HG02759 (cell line): Measurements from ENCODE around the gene ADGRG3.

Source experiments
- ATAC-seq: cut with Tn5 transposase; IDR thresholded peaks from one replicate; pipeline ENCODE4 v1.9.1; 2021; ENCODE audit warnings: mild to moderate bottlenecking, moderate library complexity; ENCODE audit not compliant: unreplicated experiment

ADGRG3 gene, protein sequence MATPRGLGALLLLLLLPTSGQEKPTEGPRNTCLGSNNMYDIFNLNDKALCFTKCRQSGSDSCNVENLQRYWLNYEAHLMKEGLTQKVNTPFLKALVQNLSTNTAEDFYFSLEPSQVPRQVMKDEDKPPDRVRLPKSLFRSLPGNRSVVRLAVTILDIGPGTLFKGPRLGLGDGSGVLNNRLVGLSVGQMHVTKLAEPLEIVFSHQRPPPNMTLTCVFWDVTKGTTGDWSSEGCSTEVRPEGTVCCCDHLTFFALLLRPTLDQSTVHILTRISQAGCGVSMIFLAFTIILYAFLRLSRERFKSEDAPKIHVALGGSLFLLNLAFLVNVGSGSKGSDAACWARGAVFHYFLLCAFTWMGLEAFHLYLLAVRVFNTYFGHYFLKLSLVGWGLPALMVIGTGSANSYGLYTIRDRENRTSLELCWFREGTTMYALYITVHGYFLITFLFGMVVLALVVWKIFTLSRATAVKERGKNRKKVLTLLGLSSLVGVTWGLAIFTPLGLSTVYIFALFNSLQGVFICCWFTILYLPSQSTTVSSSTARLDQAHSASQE

DNA sequence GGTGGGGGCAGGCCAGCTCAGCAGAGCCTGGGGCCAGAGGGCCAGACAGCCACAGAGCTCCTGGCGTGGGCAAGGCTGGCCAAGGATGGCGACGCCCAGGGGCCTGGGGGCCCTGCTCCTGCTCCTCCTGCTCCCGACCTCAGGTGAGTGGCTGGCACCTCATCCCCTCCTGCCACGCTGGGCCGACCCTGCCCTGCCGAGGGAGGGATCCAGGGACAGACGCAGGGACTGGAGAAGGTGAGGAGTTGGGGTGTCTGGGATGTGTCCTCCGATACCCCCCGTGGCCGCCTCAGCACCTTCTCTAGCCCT is at the start of gene ADGRG3:
ADGRG3 (plus strand) TSS at position 44 of the 309 bp plus-strand sequence; CDS start at position 86, 42 bp downstream.
- no peak for ATAC-seq

DNA sequence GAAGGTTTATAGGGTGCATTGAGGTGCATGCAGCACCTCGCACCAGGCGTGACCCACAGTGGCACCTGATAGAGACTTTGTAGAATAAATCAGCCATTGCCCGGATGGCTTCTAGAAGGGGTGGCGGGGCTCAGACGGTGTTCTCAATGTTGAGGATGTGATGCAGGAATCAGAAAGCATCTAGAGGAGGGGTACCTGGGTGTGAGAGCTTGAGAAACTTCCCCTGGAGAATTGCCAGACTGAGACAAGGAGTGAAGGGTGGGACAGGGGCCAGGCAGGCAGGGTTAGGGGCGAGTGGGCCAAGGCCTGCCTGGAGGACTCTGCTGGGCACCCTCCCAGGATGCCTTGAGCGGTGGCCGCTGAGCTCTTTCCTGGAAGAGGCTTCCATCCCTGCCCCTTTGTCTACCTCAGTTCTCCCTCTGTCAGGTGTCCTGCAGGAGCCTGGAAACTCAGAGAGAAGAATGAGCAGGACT is 48.9 kb upstream of the ADGRG3 start:
- no peak for ATAC-seq

DNA sequence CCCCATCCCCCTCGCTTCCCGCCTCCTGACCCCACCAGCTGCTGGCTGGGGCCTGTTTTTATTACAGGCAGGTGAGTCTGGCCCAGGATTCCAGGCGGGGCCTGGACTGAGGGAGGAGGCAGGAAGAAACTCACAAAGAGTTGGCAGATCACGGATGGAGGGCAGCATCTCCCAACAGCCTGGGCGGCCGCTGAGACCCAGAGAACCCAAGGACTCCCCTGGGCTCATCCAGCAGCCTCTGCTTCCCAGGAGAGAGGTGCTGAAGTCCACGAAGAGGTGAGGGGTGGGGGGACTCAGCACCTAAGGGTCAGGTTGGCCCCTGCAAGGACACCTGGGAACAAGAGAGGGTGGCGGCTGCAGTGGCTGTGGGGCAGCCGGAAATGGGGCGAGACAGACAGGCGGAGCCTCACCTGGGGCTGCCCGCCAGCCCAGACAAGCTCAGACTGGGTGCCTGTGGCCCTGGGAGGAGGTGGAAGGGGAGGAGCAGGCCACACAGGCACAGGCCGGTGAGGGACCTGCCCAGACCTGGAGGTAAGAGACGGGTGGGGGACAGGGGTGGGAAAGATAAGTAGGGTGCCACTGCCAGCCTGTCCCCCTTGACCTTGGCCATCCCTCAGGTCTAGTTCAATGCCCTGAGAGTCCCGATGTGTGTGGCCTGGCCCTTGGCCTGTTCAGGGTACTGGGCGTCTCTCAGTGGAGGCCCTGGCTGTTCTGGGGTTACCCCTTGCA is 48.3 kb upstream of the ADGRG3 start:
- no peak for ATAC-seq

GRCh38 chr16:57620335-57621231 is 47.5 kb upstream of the ADGRG3 start:
- ATAC-seq: no peak

DNA sequence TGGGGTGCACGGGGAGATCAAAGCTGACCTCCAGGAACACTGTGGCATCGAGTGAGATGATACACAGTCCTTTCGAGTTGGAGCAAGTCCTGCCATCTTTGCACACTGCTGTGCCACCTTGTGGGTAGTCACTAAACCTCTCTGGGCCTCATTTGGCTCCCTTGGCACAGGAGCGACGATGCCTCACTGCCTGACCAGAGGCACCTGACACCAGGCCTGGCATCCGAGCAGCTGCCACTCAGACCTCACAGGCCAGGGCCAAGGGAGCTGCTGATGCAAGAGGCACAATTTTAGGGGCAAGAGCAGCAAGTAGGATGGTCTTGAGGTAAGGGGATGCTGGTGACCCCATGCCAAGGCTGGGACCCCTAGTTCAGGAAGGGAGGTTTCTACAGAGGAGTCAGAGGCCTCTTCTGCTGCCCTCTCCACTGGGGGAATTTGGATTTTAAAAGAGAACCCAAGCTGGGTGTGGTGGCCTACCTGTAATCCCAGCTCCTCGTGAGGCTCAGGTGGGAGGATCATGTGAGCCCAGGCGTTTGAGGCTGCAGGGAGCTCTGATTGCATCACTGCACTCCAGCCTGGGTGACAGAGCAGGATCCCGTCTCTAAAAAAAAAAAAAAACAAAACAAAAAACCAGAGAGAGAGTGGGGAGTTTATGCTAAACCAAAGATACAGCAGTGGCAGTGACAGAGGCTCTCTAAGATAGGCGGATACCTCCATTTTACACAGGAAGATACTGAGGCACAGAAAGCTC is 46.4 kb upstream of the ADGRG3 start:
- no peak for ATAC-seq

DNA sequence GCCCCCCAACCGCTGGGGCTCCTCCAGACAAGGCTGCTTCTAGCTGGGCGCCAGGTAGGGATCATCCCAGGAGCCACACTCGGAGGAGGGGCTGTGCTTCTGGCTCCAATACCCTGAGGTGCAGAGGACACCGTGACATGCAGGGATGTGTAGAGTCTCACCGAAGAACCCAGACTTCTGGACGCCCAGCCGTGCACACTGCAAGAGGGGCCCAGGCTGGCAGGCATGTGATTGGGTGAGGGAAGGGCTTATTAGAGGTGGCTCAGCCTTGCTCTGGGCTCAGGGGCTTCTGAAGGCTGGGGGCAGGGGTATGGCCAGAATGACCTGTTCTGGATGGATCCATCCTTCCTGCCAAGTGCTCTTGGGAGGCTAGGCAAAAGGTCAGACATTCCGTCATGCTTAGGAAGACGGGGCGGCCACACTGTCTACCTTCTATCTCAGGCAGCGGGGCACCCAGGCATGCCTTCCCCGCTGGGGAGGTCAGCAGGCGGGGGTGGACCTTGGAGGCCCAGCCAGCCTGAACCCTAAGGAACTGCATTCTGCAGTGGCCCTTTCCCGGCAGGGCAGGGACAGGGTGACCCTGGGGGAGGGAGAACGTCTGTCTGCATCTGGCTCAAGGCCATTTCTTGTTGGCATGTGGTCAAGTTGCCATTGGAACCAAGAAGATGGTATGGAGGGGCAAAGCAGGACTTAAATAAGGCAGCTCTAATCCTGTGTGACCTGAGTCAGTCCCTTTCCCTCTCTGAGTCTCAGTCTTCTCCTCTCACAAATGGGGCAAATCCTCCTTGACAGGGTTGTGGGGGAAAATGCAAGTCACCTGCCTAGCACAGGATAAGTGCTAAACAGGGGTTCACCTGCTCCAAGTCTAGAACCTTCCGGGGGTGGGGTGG is 45.5 kb upstream of the ADGRG3 start:
- ATAC-seq: no peak

GRCh38 chr16:57623251-57624043 is 44.7 kb upstream of the ADGRG3 start:
- ATAC-seq: no peak

- no peak for ATAC-seq
Measured at GRCh38 chr16:57624044-57624688, 43.9 kb upstream of the ADGRG3 start.

DNA sequence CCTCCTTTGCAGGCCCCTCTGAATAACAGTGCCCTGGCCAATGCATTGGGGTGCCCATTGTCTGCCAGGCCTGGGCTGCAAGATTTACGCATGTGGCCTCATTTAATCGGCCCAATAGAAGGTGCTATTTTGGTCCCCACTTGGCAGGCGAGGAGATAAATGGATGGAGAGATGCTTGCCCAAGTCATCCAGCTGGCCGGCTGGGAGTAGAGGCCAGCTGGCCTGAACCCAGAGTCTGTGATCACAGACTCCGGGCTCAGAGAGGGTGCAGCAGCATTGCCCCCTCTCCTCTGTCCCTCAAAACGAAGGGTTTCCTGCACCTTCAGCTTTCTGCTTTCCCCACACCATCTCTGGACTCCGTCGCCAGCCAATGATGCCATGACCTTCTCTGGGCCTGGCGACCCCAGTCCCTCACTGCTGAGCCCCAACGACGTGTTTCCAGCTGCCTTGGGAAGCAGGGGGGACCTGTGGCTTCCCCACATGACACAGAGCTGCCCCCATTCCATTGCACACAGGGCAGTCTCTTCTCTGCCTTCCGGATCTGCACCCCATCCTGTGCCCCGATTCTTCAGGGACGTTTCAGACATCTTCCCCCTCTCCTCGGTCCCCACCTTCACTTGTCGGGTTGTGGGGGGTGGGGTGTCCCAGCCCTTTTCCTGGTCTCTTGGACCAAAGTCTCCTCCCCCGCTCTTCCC is 43.2 kb upstream of the ADGRG3 start:
- no peak for ATAC-seq

DNA sequence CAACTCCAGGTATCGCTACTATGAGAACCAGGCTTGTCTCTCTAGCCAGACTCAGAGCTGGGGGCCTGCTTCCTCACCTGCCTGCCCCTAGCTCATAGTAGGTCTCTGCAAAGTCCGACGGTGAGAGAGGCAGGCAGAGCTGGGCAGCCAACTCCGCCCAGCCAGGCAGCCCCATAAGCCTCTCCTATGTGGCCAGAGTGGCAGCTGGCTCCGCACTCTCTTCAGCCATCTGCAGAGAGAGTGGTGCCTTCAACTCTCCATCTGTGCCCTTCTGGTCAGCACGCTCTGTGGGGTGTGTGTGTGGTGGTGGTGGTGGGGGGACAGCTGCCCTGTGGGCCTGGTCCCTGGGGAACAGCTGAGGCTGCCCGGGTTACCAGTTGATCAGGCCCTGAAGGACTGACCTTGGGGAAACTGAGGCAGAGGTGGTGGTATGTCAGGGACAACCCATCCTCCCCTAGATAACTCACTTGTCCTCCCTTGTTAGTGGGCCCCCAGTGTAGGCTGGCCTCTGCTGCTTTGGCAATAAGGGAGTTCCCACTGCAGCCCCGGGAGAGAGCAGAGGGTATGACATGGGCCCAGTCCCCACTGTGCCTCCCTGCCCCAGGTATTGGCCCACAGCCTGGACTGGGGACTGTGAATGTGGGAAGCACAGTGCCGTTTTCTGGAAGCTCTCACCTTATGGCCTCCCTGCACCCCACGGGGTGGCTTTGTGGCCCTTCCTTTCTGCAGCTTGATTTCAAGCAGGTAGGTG is 41.5 kb upstream of the ADGRG3 start:
- no peak for ATAC-seq

DNA sequence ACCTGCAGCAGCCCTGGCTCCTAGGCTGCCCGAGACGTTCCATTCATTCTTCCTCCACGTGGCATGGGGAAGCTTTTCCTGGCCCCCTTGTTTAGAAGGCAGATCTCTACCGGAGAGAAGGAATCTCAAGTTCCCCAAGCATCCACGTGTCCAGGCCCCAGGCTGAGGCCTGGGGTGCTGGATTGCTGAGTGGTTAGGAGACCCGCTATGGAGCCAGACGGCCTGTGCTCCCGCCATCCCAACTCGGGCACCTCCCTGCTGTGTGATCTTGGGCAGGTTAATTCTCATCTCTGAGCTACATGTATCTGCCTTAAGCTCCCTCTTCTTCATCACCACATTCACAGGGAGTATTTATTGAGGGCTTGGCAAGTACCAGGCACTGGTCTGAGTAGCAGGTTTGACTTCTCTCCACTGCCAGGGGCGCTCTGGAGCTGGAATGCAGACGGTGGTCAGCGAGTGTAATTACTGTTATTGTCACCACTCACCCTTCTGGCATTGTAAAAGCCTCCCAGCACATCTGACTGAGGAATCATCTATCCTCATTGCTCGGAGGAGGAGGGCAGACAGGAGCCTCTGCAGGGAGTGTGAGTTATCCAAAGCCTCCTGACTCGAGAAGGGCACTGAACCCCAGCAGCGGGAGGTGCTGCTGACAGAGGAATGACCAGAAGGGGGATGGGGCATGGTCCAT is 40.8 kb upstream of the ADGRG3 start:
- ATAC-seq: no peak

DNA sequence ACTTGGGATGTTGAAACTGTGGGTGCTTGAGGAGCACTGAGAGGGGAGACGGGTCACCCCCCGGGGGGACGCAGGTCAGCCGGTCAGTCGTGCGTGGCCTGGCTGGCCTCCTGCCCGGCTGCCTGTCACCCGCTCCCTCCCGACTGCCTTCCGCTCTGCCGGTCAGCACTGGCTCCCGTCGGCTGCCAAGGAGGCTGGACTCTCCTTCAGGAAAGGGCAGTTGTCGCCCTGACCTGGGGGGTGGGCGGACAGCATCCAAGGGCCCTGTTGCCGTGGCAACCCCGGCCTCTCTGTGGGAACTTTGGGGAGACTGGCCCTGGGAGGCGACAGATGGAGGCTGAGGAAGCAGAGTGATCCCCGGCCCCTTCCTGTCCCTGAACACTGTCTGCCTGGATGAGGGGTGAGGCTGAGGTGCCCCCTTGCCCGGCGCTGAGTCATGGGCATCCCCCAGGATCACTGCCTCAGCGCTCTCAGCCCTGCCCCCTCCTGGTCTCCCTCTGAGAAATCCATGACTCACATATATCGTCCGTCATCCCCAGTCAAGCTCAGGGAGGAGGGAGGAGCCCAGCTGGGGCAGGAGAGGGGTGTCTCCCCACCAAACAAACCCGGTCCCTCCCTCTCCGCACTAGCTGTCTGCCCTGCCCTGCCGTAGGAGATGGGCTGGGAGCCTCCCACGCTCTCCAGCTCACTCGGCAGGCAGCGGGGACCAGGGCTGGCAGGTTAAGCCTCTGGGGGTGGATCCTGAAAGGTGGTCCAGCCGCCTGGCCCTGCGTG is 39.9 kb upstream of the ADGRG3 start, which contains the start of gene ADGRG1:
ADGRG1 (plus strand) TSS at position 623 of the 774 bp plus-strand sequence. CDS start 21,658 bp downstream, outside the sequence.
- no peak for ATAC-seq

DNA sequence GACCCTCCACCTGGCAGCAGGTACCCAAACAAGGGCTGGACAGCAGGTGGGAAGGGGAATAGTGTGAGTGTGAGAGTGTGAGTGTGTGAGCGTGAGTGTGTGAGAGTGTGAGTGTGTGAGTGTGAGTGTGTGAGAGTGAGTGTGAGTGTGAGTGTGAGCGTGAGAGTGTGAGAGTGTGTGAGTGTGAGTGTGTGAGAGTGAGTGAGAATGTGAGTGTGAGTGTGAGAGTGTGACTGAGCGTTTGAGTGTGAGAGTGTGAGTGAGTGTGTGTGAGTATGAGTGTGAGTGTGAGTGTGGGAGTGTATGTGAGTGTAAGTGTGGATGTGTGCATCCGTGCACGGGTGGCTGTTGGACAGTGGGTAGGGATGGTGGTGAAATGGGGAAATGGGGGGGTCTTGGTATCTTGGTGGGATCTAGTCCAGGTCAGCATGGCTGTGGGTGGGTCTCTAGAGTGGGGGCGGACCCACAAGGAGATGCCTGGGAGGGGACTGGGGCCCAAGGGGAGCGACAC is 39.3 kb upstream of the ADGRG3 start:
- ATAC-seq: no peak

DNA sequence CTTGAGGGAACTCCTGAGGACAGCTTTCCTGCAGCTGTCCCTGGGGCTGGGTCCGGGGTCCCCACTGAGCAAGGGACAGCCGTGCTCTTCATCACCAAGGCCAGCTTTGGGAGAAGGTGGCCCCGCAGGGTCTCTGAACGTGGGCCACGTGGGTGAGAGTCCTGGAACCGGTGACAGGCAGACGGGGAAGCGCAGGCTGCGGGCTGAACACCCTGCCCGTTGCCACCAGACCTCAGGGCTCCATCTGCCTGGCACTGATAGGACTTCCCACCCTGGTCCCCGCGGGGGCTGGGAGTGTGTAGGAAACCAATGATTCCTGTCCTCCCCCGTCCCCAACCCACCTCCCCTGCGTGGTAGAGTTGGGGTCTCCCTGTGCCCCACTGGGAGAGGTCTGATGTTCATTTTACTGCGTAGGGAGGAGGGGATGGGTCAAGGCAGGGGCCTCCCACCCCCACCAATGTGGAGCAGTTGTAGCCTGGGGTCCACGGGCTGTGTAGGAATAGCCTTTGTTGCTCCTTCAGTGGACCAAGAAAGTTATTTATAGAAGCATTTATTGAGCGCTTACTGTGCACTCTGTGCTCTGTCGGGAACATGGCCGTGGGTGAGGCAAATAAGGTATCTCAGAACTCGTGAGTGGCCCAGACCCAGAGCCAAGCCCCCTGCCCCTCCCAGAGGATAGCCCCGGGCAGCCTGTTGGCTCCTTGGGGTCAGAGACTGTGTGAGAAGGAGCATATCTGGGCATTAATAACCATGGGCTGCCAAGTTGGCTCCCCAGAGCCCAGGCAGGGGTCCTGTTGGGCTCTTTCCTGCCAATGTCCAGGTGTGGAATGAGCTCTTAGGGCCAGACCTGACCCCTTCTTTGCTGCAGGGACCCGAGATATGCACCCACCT is 38.3 kb upstream of the ADGRG3 start:
- ATAC-seq: no peak
